HepG2 (cell line): ENCODE measurements around the gene SSNA1. TPM values are rescaled to one million over a fixed set of nuclear protein-coding genes. Genes with fewer than 3 reads are reported as not detected.
A peak's percentile ranks its signal among the peaks of the same experiment; 100 is the strongest.

Experiments used
- ATAC-seq: fragments of 200-7000 bp; cut with Tn5 transposase; 3 replicates; pipeline ENCODE4 v1.9.1; 2020; ENCODE audit warnings: mild to moderate bottlenecking, moderate library complexity
- BruUV-seq: library from RNA; stranded (reverse); fragments of 400-500 nt; replicated peaks from 2 replicates; lab custom pipeline; 2021; lab: Mats Ljungman, UMichigan
- CTCF ChIA-PET: fragments of 300-600 bp; formaldehyde crosslinking; extraction: SDS; loops from one replicate; lab custom pipeline; 2021; ENCODE audit warnings: low total read pairs, inconsistent platforms, low intra/inter-chr PET ratio; lab: Yijun Ruan, JAX
- POLR2A ChIA-PET: fragments of 350-600 bp; sonication (Branson Sonifier 250); formaldehyde crosslinking; loops from one replicate; lab custom pipeline; 2020; ENCODE audit warnings: antibody characterized with exemption, inconsistent platforms; lab: Yijun Ruan, JAX
- DNase-seq: peaks from one replicate; pipeline ENCODE4 v3.0.0-alpha.2; 2015; ENCODE audit warnings: low spot score
- FAIRE-seq: peaks from 3 replicates; lab custom pipeline; 2011; peaks lifted over from hg19 to GRCh38; lab: Jason Lieb, UNC
- H2AFZ ChIP-seq: one replicate; pipeline ENCODE4 v1.6.1; 2011; ENCODE audit warnings: low read length, inconsistent platforms
- H3K27ac ChIP-seq: fragments of 300-600 bp; 3 replicates; pipeline ENCODE4 v1.8.0; 2011; ENCODE audit warnings: mixed run types, mild to moderate bottlenecking, mixed read lengths, low read length, inconsistent platforms; ENCODE audit not compliant: insufficient read depth; ENCODE audit errors: extremely low read length
- H3K27me3 ChIP-seq, 2 experiments: fragments of 200-600 bp in 1 of 2; 2 replicates in 1 of 2; 3 replicates in 1 of 2; pipeline versions ENCODE4 v1.6.0 to v1.8.0; 2011; ENCODE audit warnings: low read length in 2 of 2, mild to moderate bottlenecking in 2 of 2, moderate library complexity in 2 of 2, inconsistent platforms in 1 of 2; ENCODE audit not compliant: insufficient read depth in 2 of 2, control insufficient read depth in 1 of 2
- H3K36me3 ChIP-seq, 2 experiments: fragments of 200-600 bp in 1 of 2; replicated peaks in 1 of 2; 2 replicates in 1 of 2; 3 replicates in 1 of 2; pipeline versions ENCODE4 v1.5.1 to v1.8.0; 2011; ENCODE audit warnings: low read length in 2 of 2, inconsistent platforms in 1 of 2; ENCODE audit not compliant: insufficient read depth in 2 of 2, control insufficient read depth in 1 of 2
- H3K4me1 ChIP-seq: 2 replicates; pipeline ENCODE4 v1.5.1; 2012; ENCODE audit warnings: low read length, inconsistent platforms; ENCODE audit not compliant: insufficient read depth
- H3K4me2 ChIP-seq: 2 replicates; pipeline ENCODE4 v1.6.0; 2011; ENCODE audit warnings: low read depth, low read length, inconsistent platforms
- H3K4me3 ChIP-seq, 3 experiments: fragments of 200-600 bp in 1 of 3; sonication (generic), shearing (Covaris generic) in 1 of 3; replicated peaks in 1 of 3; 2 replicates each; pipeline ENCODE4 v1.5.1; 2011 to 2016; ENCODE audit warnings: low read length in 3 of 3, inconsistent platforms in 2 of 3, low read depth in 2 of 3, mild to moderate bottlenecking in 2 of 3, control low read depth in 1 of 3, mixed read lengths in 1 of 3; ENCODE audit not compliant: insufficient read depth in 1 of 3
- H3K79me2 ChIP-seq: one replicate; pipeline ENCODE4 v1.6.1; 2011; ENCODE audit warnings: low read length, inconsistent platforms; ENCODE audit not compliant: insufficient read depth
- H3K9ac ChIP-seq: 2 replicates; pipeline ENCODE4 v1.6.0; 2011; ENCODE audit warnings: mild to moderate bottlenecking, low read depth, low read length, inconsistent platforms; ENCODE audit not compliant: insufficient read depth
- H3K9me3 ChIP-seq: 2 replicates; pipeline ENCODE4 v1.5.1; 2012; ENCODE audit warnings: mild to moderate bottlenecking, low read length
- H4K20me1 ChIP-seq: 2 replicates; pipeline ENCODE4 v1.6.0; 2011; ENCODE audit warnings: inconsistent platforms, mild to moderate bottlenecking, low read length, moderate library complexity; ENCODE audit not compliant: insufficient read depth
- REXO4 ChIP-seq: sonication (generic); formaldehyde crosslinking; IDR thresholded peaks from 2 replicates; pipeline ENCODE4 v1.8.0; 2022; ENCODE audit warnings: missing genetic modification reagents, mild to moderate bottlenecking, borderline replicate concordance
- WGBS: methylation state at CpG from one replicate; pipeline ENCODE4 v1.1.6; 2017; ENCODE audit warnings: low lambda C conversion rate; 5-methylcytosine and 5-hydroxymethylcytosine counted together
- in situ Hi-C: cut with HindIII; loops from 2 replicates; pipeline ENCODE4 v1.10.0; 2017; ENCODE audit warnings: low pct_unique_long_range_greater_than_20kb; ENCODE audit not compliant: extremely low pct_ligation_motif_present
- intact Hi-C: fragments of 100-400 bp; cut with micrococcal nuclease; formaldehyde crosslinking; loops from one replicate; pipeline ENCODE4 v1.10.0; 2022; ENCODE audit not compliant: unreplicated experiment
- polyA plus RNA-seq, 8 experiments: library from polyadenylated mRNA; depleted of rRNA in 3 of 8; stranded (reverse) in 7 of 8; unstranded in 1 of 8; fragments of >200 nt; fragmentation: Illumina TruSeq in 4 of 8; extraction: Trizol in 4 of 8; gene quantifications; 2 replicates each; pipeline versions ENCODE4 v1.2.1 to v1.2.3, GENCODE V29; 2011 to 2016; ENCODE audit warnings: low read depth in 4 of 8, missing spikeins in 1 of 8, mixed read lengths in 1 of 8; ENCODE audit not compliant: insufficient read depth in 1 of 8
- total RNA-seq, 5 experiments: library from RNA; depleted of rRNA; stranded (reverse); fragments of >200 nt; fragmentation: Illumina TruSeq; extraction: Trizol; gene quantifications; 2 replicates each; pipeline ENCODE4 v1.2.3, GENCODE V29; 2016; ENCODE audit warnings: low read depth in 1 of 5
- TF ChIP-seq, protein P1 (sequence below): fragments of 450-650 bp; IDR thresholded peaks from 2 replicates; pipeline ENCODE4 v1.6.1; 2016
- TF ChIP-seq, protein P2 (sequence below): sonication (generic); formaldehyde crosslinking; IDR thresholded peaks from 2 replicates; pipeline ENCODE4 v1.5.0; 2020; ENCODE audit warnings: missing genetic modification reagents
- TF ChIP-seq, protein P3 (sequence below), 2 experiments: IDR thresholded peaks; 2 replicates each; pipeline ENCODE4 v1.6.1; 2011 to 2012; ENCODE audit warnings: low read length in 2 of 2, borderline replicate concordance in 1 of 2, low read depth in 1 of 2, mild to moderate bottlenecking in 1 of 2, moderate library complexity in 1 of 2

SSNA1 gene
- total and polyA plus RNA-seq, 2 of the 13 experiments (the other 11 are each of a cell fraction or from before 2014, with no cell fraction given), result 35.9 to 49.4 TPM

DNA sequence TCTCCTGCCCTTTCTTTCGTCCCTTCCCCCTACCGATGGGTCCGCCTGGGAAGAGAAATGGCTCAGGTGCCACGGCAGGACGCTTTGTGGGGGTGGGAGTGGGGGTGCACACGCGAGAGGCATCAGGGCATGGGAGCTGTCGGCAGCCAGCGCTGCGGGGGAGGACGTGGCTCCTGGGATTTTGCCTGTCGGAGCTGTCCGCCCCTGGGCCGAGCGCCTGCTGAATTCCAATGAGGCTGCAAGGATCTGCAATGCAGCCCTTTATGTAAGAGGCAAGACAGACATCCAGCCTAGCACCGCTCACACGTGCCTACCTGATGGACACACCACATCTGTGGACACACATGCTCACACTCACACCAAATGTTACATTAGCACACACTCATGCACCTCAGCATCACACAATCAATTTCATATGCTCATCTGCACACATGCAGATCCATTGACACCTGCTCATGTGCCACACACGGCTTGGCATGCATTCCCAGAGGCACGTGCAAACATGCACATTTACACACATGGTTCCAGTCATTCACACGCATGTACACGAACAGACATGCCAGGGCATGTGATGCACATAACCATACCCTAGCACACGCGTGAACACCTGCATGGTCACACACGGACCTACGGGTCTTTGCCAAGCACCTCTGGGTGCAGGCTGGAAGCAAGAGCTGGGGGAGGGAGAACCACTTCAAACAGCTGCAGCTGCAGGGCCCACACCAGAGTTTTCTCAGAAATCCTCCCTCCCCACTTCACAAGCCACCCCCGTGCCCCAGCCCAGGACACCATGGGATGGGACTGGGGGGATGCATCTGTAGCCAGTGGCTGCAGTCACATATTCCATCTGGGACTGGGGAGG, 48.1 kb upstream of the SSNA1 start:
- FAIRE-seq (no peak), ATAC-seq (no peak), DNase-seq (no peak)
- no TSS peak for BruUV-seq
- 29% methylated on average over 16 of the region's 26 CpGs for WGBS
- Histone ChIP-seq H3K36me3 (no peaks in the 10 kb centered on the region), H3K9me3 (no peaks in the 10 kb centered on the region), H3K79me2 (no peaks in the 10 kb centered on the region), H3K4me1 (no peaks in the 10 kb centered on the region), H2AFZ (no peak overlapping the region), H3K4me2 (no peak overlapping the region), H3K27me3 (peaks cover 33 to 79% of the 10 kb centered on the region in 2 experiments), H3K27ac (no peak overlapping the region), H3K9ac (no peak overlapping the region), H3K4me3 (no peak overlapping the region), H4K20me1 (no peaks in the 10 kb centered on the region)
- ChIA-PET CTCF (no interaction called here), POLR2A (interaction anchor here (3.3 kb wide), 1 partner anchor 11 kb away, joined by 11 read pairs; no protein-coding TSS in a partner anchor)
- intact Hi-C loops, result no loop called here
- in situ Hi-C loops, result no loop called here
- TF ChIP-seq, protein P1, sequence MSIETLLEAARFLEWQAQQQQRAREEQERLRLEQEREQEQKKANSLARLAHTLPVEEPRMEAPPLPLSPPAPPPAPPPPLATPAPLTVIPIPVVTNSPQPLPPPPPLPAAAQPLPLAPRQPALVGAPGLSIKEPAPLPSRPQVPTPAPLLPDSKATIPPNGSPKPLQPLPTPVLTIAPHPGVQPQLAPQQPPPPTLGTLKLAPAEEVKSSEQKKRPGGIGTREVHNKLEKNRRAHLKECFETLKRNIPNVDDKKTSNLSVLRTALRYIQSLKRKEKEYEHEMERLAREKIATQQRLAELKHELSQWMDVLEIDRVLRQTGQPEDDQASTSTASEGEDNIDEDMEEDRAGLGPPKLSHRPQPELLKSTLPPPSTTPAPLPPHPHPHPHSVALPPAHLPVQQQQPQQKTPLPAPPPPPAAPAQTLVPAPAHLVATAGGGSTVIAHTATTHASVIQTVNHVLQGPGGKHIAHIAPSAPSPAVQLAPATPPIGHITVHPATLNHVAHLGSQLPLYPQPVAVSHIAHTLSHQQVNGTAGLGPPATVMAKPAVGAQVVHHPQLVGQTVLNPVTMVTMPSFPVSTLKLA, result peak; percentile 80
- TF ChIP-seq, protein P2, sequence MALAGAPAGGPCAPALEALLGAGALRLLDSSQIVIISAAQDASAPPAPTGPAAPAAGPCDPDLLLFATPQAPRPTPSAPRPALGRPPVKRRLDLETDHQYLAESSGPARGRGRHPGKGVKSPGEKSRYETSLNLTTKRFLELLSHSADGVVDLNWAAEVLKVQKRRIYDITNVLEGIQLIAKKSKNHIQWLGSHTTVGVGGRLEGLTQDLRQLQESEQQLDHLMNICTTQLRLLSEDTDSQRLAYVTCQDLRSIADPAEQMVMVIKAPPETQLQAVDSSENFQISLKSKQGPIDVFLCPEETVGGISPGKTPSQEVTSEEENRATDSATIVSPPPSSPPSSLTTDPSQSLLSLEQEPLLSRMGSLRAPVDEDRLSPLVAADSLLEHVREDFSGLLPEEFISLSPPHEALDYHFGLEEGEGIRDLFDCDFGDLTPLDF (CRISPR knock-in tag), result no peak
- TF ChIP-seq, protein P3, sequence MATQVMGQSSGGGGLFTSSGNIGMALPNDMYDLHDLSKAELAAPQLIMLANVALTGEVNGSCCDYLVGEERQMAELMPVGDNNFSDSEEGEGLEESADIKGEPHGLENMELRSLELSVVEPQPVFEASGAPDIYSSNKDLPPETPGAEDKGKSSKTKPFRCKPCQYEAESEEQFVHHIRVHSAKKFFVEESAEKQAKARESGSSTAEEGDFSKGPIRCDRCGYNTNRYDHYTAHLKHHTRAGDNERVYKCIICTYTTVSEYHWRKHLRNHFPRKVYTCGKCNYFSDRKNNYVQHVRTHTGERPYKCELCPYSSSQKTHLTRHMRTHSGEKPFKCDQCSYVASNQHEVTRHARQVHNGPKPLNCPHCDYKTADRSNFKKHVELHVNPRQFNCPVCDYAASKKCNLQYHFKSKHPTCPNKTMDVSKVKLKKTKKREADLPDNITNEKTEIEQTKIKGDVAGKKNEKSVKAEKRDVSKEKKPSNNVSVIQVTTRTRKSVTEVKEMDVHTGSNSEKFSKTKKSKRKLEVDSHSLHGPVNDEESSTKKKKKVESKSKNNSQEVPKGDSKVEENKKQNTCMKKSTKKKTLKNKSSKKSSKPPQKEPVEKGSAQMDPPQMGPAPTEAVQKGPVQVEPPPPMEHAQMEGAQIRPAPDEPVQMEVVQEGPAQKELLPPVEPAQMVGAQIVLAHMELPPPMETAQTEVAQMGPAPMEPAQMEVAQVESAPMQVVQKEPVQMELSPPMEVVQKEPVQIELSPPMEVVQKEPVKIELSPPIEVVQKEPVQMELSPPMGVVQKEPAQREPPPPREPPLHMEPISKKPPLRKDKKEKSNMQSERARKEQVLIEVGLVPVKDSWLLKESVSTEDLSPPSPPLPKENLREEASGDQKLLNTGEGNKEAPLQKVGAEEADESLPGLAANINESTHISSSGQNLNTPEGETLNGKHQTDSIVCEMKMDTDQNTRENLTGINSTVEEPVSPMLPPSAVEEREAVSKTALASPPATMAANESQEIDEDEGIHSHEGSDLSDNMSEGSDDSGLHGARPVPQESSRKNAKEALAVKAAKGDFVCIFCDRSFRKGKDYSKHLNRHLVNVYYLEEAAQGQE (IDR thresholded peaks at IDR 0.05; ENCODE audit: borderline replicate concordance in 1 of 2, low read depth in 1 of 2, low read length in 2 of 2), result peak in 1 of 2 experiments; percentile 17; a peak in 2 of 4 replicates
- no peak for TF ChIP-seq REXO4
